T follicular helper cell (primary cell): ENCODE results near the gene ZNF830.
"Not testable (repeated sequence)": the region's sequence is repeated elsewhere in the genome, so short reads cannot be mapped to it uniquely, and the experiment has no call there.

Source experiments
- DNase-seq: peaks from one replicate; pipeline ENCODE4 v3.0.0-alpha.2; 2020; ENCODE audit warnings: low read depth
- total RNA-seq, 2 experiments: gene quantifications; one replicate each; lab custom pipeline; 2026; lab: John Stamatoyannopoulos, UW

The ZNF830 gene
- total RNA-seq, result 34.3 to 42.2 reads per million in 2 experiments

GRCh38 chr17:34961093-34961911 lies at the start of gene ZNF830, which contains the start of gene CCT6B:
Gene ZNF830 (plus strand): TSS chr17:34961540. CDS start chr17:34961567, 27 bp downstream.
Gene CCT6B (minus strand): TSS chr17:34961460. CDS start chr17:34961393, 67 bp downstream.
- peak; percentile 89 for DNase-seq

- DNase-seq, result no peak
Measured at GRCh38 chr17:34913001-34913400, 48.3 kb upstream of the ZNF830 start.

GRCh38 chr17:34916120-34916519 lies 45.2 kb upstream of the ZNF830 start:
- DNase-seq, result no peak

- DNase-seq, result no peak
Measured at GRCh38 chr17:34917381-34917780, 44.0 kb upstream of the ZNF830 start.

GRCh38 chr17:34920676-34921075 lies 40.7 kb upstream of the ZNF830 start:
- DNase-seq, result no peak

- DNase-seq, result no peak
Measured at GRCh38 chr17:34926661-34927060, 34.7 kb upstream of the ZNF830 start.

- DNase-seq, result no peak
Measured at GRCh38 chr17:34930283-34930682, 31.1 kb upstream of the ZNF830 start.

- DNase-seq, result not testable (repeated sequence)
Measured at GRCh38 chr17:34950780-34951179, 10.6 kb upstream of the ZNF830 start.

GRCh38 chr17:34958438-34958837 lies 2.9 kb upstream of the ZNF830 start:
- DNase-seq, result no peak

- DNase-seq, result no peak
Measured at GRCh38 chr17:34974179-34974578, 12.8 kb downstream of the ZNF830 start.

- no peak for DNase-seq
Measured at GRCh38 chr17:34974794-34975785, 13.8 kb downstream of the ZNF830 start.

- DNase-seq, result no peak
Measured at GRCh38 chr17:34979153-34979552, 17.8 kb downstream of the ZNF830 start.

- no peak for DNase-seq
Measured at GRCh38 chr17:34979650-34980352, 18.5 kb downstream of the ZNF830 start.

GRCh38 chr17:34980353-34980680 lies 19.0 kb downstream of the ZNF830 start, which contains the start of gene LIG3:
Gene LIG3 (plus strand): TSS chr17:34980512. CDS start chr17:34983006, 2,494 bp downstream.
- peak; percentile 86 for DNase-seq

GRCh38 chr17:34980681-34981537 lies 19.6 kb downstream of the ZNF830 start:
- peak; percentile 72 for DNase-seq

- no peak for DNase-seq
Measured at GRCh38 chr17:34981538-34982241, 20.4 kb downstream of the ZNF830 start.

GRCh38 chr17:34987232-34987631 lies 25.9 kb downstream of the ZNF830 start:
- DNase-seq, result no peak

- no peak for DNase-seq
Measured at GRCh38 chr17:34988644-34989043, 27.3 kb downstream of the ZNF830 start.

GRCh38 chr17:34989473-34989872 lies 28.1 kb downstream of the ZNF830 start:
- no peak for DNase-seq

- no peak for DNase-seq
Measured at GRCh38 chr17:34990921-34991365, 29.6 kb downstream of the ZNF830 start.
